Right lobe of liver (tissue), 6 donors: Measurements from ENCODE around the gene OST4. TPM values are rescaled to one million over a fixed set of nuclear protein-coding genes. Genes with fewer than 3 reads are reported as not detected.
A peak's percentile ranks its signal among the peaks of the same experiment; 100 is the strongest.

Experiments
- ATAC-seq, 4 donors: fragments of 200-7000 bp; cut with Tn5 transposase; one replicate each; pipeline ENCODE4 v1.9.1; 2020; ENCODE audit warnings: mild to moderate bottlenecking in 4 of 4, moderate library complexity in 4 of 4
- DNase-seq, 3 donors: peaks; one replicate each; pipeline ENCODE4 v3.0.0-alpha.2; 2020
- H3K27ac ChIP-seq, 3 donors: fragments of 200-600 bp; one replicate each; pipeline ENCODE4 v1.8.0; 2022
- H3K27me3 ChIP-seq, 2 donors: fragments of 200-600 bp; one replicate each; pipeline ENCODE4 v1.8.0; 2022
- H3K36me3 ChIP-seq, 4 donors: fragments of 200-600 bp; sonication (generic) in 1 of 4; one replicate each; pipeline versions ENCODE4 v1.5.1 to v1.8.0; 2017 to 2022; ENCODE audit warnings: control low read depth in 1 of 4
- H3K4me1 ChIP-seq, 4 donors: fragments of 200-600 bp; sonication (generic) in 1 of 4; one replicate each; pipeline versions ENCODE4 v1.5.1 to v1.8.0; 2017 to 2022; ENCODE audit warnings: control low read depth in 1 of 4
- H3K4me3 ChIP-seq, 3 donors: fragments of 200-600 bp; one replicate each; pipeline ENCODE4 v1.8.0; 2022
- H3K9me3 ChIP-seq, 4 donors: fragments of 200-600 bp; sonication (generic) in 1 of 4; one replicate each; pipeline versions ENCODE4 v1.5.1 to v1.8.0; 2017 to 2022; ENCODE audit warnings: control low read depth in 1 of 4
- CTCF ChIP-seq, 4 donors: fragments of 200-600 bp in 3 of 4; fragments of 450-650 bp in 1 of 4; IDR thresholded peaks; one replicate each; pipeline versions ENCODE4 v1.5.1 to v1.8.0; 2016 to 2022; ENCODE audit warnings: antibody characterized with exemption in 4 of 4, mild to moderate bottlenecking in 2 of 4
- POLR2A ChIP-seq: fragments of 450-650 bp; IDR thresholded peaks from one replicate; pipeline ENCODE4 v1.6.1; 2017; ENCODE audit warnings: antibody characterized with exemption, mild to moderate bottlenecking
- WGBS: methylation state at CpG from one replicate; pipeline ENCODE4 v1.1.6; 2018; ENCODE audit warnings: low coverage, low lambda C conversion rate; ENCODE audit not compliant: insufficient coverage; ENCODE audit errors: missing lambda C conversion rate; 5-methylcytosine and 5-hydroxymethylcytosine counted together
- intact Hi-C, 2 donors: fragments of 100-400 bp; cut with DNase I; formaldehyde crosslinking; loops; one replicate each; pipeline versions ENCODE4 v1.11.2 to v1.14.1; 2022
- total RNA-seq, 6 experiments: library from RNA; depleted of rRNA in 2 of 6; stranded (reverse); fragments of >200 nt in 2 of 6; fragmentation: NEBNext Ultra II Directional in 3 of 6; extraction: Animal tissue kit (Norgen Biotek cat#: 25700) in 3 of 6; gene quantifications; one replicate each; pipeline versions ENCODE4 v1.1.0 to v1.2.4, GENCODE V29; 2016 to 2023
- donor health status: DM: no; HTN: yes; CAD: no.
- donor health status: DM: no; HTN: no; CAD: no.
- donor health status: DM: no; HTN: no; CAD: no.
- donor health status: DM: no; HTN: yes; CAD: no.
- donor health status: DM: no; HTN: yes; CAD: no.

The OST4 gene
- total RNA-seq, 6 experiments from 2014 or later, result 144 to 182 (median 161) TPM

GRCh38 chr2:27023740-27024139, 47.7 kb downstream of the OST4 start:
- TF ChIP-seq POLR2A (no peak), CTCF (IDR thresholded peaks at IDR 0.05) (no peak)
- Histone ChIP-seq H3K27me3 (no peaks in the 10 kb centered on the region), H3K36me3 (peaks cover 0 to 25% (median 9%) of the 10 kb centered on the region in 4 donors), H3K27ac (no peak overlapping the region), H3K4me1 (peaks cover 0 to 27% (median 17%) of the 10 kb centered on the region in 4 donors), H3K9me3 (no peaks in the 10 kb centered on the region), H3K4me3 (no peak overlapping the region)
- intact Hi-C loops, result loop anchor here in 1 of 2 donors (10.0 kb wide), 2 partner anchors 61 to 179 kb away; partner anchors contain the start of genes DPYSL5 and KHK
- WGBS, result 95% methylated on average over 4 of the region's 7 CpGs
- ATAC-seq (no peak), DNase-seq (no peak)

GRCh38 chr2:27021253-27022049, 50.0 kb downstream of the OST4 start:
- no peaks in the 10 kb centered on the region for H3K9me3 ChIP-seq
- peaks cover 0 to 24% (median 9%) of the 10 kb centered on the region in 4 donors for H3K36me3 ChIP-seq
- H3K4me1 ChIP-seq, result peaks cover 0 to 49% (median 30%) of the 10 kb centered on the region in 4 donors
- intact Hi-C loops, result loop anchor here in 1 of 2 donors (10.0 kb wide), 2 partner anchors 63 to 177 kb away; partner anchors contain the start of genes DPYSL5 and KHK
- DNase-seq (no peak), ATAC-seq (peak; percentile 28 to 41 (median 31))
- H3K4me3 ChIP-seq, result no peak overlapping the region
- TF ChIP-seq CTCF (IDR thresholded peaks at IDR 0.05), result no peak
- no peak for TF ChIP-seq POLR2A
- H3K27me3 ChIP-seq, result no peaks in the 10 kb centered on the region
- H3K27ac ChIP-seq, result peak overlapping the region in 1 of 3 donors; percentile 53
- WGBS, result 64% methylated on average over 8 of the region's 11 CpGs

Other genes with a start within 250 kb of the OST4 start
- not detected for gene DPYSL5, start 223.5 kb downstream of the OST4 start, total RNA-seq
- 10 to 100 TPM; 13.7 to 22.3 (median 17.3) TPM for gene MAPRE3, start 101.0 kb downstream of the OST4 start, total RNA-seq
- gene TMEM214, start 38.7 kb downstream of the OST4 start, total RNA-seq, result 10 to 100 TPM; 29.1 to 62.7 (median 50.0) TPM
- 1 to 10 TPM; 3.9 to 7.4 (median 6.4) TPM for gene AGBL5, start 20.0 kb downstream of the OST4 start, total RNA-seq
- gene EMILIN1, start 7.0 kb upstream of the OST4 start, total RNA-seq, result 10 to 100 TPM in 5 of 6 experiments, 1 to 10 TPM in 1; 7.2 to 26.1 (median 21.0) TPM
- 100 to 1,000 TPM; 101 to 283 (median 206) TPM for gene KHK, start 15.1 kb upstream of the OST4 start, total RNA-seq
- gene CGREF1, start 47.5 kb upstream of the OST4 start, total RNA-seq, result 10 to 100 TPM in 2 of 6 experiments, 1 to 10 TPM in 4; 2.5 to 33.2 (median 7.7) TPM
- gene ABHD1, start 52.2 kb upstream of the OST4 start, total RNA-seq, result 1 to 10 TPM in 3 of 6 experiments, under 1 TPM in 3; 0.74 to 3.2 (median 1.1) TPM
- 100 to 1,000 TPM in 2 of 6 experiments, 10 to 100 TPM in 4; 27.1 to 102 (median 59.2) TPM for gene PREB, start 63.0 kb upstream of the OST4 start, total RNA-seq
- gene PRR30, start 67.8 kb upstream of the OST4 start, total RNA-seq, result not detected
- under 1 TPM in 1 of 6 experiments, not detected in 5; 0.04 TPM for gene TCF23, start 77.3 kb upstream of the OST4 start, total RNA-seq
- gene ATRAID, start 140.4 kb upstream of the OST4 start, total RNA-seq, result 10 to 100 TPM; 30.7 to 65.8 (median 35.9) TPM
- gene SLC5A6, start 140.6 kb upstream of the OST4 start, total RNA-seq, result 100 to 1,000 TPM in 3 of 6 experiments, 10 to 100 TPM in 3; 57.5 to 151 (median 90.3) TPM
- gene CAD, start 145.7 kb upstream of the OST4 start, total RNA-seq, result 10 to 100 TPM; 12.3 to 24.0 (median 16.3) TPM
- not detected for gene SLC30A3, start 191.4 kb upstream of the OST4 start, total RNA-seq
- not detected for gene DNAJC5G, start 203.8 kb upstream of the OST4 start, total RNA-seq
- gene TRIM54, start 210.8 kb upstream of the OST4 start, total RNA-seq, result under 1 TPM in 2 of 6 experiments, not detected in 4; 0.14 to 0.25 TPM
- 1 to 10 TPM in 5 of 6 experiments, under 1 TPM in 1; 0.88 to 4.3 (median 1.6) TPM for gene UCN, start 236.8 kb upstream of the OST4 start, total RNA-seq